ENCODE data around the gene NAV1.

- TF ChIP-seq, protein P1, sequence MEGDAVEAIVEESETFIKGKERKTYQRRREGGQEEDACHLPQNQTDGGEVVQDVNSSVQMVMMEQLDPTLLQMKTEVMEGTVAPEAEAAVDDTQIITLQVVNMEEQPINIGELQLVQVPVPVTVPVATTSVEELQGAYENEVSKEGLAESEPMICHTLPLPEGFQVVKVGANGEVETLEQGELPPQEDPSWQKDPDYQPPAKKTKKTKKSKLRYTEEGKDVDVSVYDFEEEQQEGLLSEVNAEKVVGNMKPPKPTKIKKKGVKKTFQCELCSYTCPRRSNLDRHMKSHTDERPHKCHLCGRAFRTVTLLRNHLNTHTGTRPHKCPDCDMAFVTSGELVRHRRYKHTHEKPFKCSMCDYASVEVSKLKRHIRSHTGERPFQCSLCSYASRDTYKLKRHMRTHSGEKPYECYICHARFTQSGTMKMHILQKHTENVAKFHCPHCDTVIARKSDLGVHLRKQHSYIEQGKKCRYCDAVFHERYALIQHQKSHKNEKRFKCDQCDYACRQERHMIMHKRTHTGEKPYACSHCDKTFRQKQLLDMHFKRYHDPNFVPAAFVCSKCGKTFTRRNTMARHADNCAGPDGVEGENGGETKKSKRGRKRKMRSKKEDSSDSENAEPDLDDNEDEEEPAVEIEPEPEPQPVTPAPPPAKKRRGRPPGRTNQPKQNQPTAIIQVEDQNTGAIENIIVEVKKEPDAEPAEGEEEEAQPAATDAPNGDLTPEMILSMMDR (IDR thresholded peaks at IDR 0.05): no peak
- no peak for TF ChIP-seq POLR2A (IDR thresholded peaks at IDR 0.05)
These were observed 18.1 kb downstream of the NAV1 start for GRCh38 chr1:201556841-201557571.

Measured in heart left ventricle (tissue), 13 donors.